ENCODE measurements around the gene TAOK3.

TAOK3 gene

DNA sequence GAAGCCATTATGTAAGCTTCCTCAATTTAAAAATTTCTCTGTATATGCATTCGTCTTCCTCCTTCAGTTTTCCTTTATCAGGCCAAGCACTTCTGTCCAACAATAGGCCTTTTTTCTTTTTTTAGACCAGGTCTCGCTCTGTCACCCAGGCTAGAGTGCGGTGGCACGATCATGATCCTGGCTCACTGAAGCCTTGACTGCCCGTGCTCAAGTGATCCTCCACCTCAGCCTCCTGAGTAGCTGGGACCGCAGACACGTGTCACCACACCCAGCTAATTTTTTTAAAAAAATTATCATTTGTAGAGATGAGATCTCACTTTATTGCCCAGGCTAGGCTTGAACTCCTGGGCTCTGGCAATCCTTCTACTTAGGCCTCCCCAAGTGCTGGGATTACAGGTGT is 25.8 kb downstream of the TAOK3 start:
- Histone ChIP-seq H3K36me3 (ENCODE audit: insufficient read depth, low read length) (peaks cover 3% of the 10 kb centered on the region; the same call in 1 of the 2 replicates), H3K4me3 (ENCODE audit: low read length, poor library complexity, severe bottlenecking) (no peak overlapping the region), H3K4me1 (ENCODE audit: insufficient read depth, low read length, poor library complexity, severe bottlenecking) (peaks cover 55% of the 10 kb centered on the region), H3K9me3 (ENCODE audit: insufficient read depth, low read depth, low read length) (no peaks in the 10 kb centered on the region), H2AFZ (ENCODE audit: low read length) (no peak overlapping the region), H3F3A (ENCODE audit: low read depth) (no peaks in the 10 kb centered on the region; the same call in 1 of the 2 replicates), H3K9ac (ENCODE audit: low read depth, low read length, poor library complexity, severe bottlenecking) (no peak overlapping the region), H4K20me1 (ENCODE audit: insufficient read depth, low read length, poor library complexity, severe bottlenecking) (peaks cover 80% of the 10 kb centered on the region), H3K79me2 (ENCODE audit: insufficient read depth, low read length) (peaks cover 97% of the 10 kb centered on the region), H3K27me3 (ENCODE audit: insufficient read depth, low read length, poor library complexity, severe bottlenecking) (no peaks in the 10 kb centered on the region), H3K9me2 (replicated peaks; ENCODE audit: low read depth, low read length) (no peaks in the 10 kb centered on the region), H3K4me2 (ENCODE audit: low read depth, low read length, poor library complexity, severe bottlenecking) (peak overlapping the region; percentile 36)
- TF ChIP-seq, protein P1, sequence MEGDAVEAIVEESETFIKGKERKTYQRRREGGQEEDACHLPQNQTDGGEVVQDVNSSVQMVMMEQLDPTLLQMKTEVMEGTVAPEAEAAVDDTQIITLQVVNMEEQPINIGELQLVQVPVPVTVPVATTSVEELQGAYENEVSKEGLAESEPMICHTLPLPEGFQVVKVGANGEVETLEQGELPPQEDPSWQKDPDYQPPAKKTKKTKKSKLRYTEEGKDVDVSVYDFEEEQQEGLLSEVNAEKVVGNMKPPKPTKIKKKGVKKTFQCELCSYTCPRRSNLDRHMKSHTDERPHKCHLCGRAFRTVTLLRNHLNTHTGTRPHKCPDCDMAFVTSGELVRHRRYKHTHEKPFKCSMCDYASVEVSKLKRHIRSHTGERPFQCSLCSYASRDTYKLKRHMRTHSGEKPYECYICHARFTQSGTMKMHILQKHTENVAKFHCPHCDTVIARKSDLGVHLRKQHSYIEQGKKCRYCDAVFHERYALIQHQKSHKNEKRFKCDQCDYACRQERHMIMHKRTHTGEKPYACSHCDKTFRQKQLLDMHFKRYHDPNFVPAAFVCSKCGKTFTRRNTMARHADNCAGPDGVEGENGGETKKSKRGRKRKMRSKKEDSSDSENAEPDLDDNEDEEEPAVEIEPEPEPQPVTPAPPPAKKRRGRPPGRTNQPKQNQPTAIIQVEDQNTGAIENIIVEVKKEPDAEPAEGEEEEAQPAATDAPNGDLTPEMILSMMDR (conservative IDR thresholded peaks at IDR 0.05; ENCODE audit: low read length), result no peak
- TF ChIP-seq EZH2phosphoT487 (IDR thresholded peaks at IDR 0.05; ENCODE audit: borderline replicate concordance), result no peak

DNA sequence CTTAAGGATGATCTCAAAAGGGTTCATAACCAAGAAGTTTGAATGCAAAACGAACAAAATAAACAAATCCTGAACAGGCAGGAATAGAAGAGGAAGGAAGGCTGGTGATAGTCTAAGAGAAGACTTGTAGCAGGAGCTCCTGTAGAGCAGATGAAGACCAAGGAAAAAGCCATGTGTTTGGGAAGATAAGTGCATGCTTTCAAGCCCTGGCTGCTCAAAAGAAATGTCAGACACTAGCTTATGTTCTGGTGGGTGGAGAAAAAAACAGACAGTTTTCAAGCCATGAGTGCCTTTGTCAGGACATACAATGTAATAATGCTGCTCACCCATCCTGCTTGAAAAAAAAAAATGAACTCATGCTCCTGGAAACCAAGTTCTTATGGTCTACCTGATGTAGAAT is 27.4 kb downstream of the TAOK3 start:
- Histone ChIP-seq H3K4me1 (ENCODE audit: insufficient read depth, low read length, poor library complexity, severe bottlenecking) (peaks cover 57% of the 10 kb centered on the region), H3F3A (ENCODE audit: low read depth) (no peaks in the 10 kb centered on the region; the same call in 1 of the 2 replicates), H3K4me2 (ENCODE audit: low read depth, low read length, poor library complexity, severe bottlenecking) (peak overlapping the region; percentile 36), H2AFZ (ENCODE audit: low read length) (no peak overlapping the region), H3K4me3 (ENCODE audit: low read length, poor library complexity, severe bottlenecking) (no peak overlapping the region), H3K27me3 (ENCODE audit: insufficient read depth, low read length, poor library complexity, severe bottlenecking) (no peaks in the 10 kb centered on the region), H3K9me2 (replicated peaks; ENCODE audit: low read depth, low read length) (no peaks in the 10 kb centered on the region), H3K79me2 (ENCODE audit: insufficient read depth, low read length) (peaks cover 99% of the 10 kb centered on the region), H3K36me3 (ENCODE audit: insufficient read depth, low read length) (peaks cover 3% of the 10 kb centered on the region; the same call in 1 of the 2 replicates), H3K9me3 (ENCODE audit: insufficient read depth, low read depth, low read length) (no peaks in the 10 kb centered on the region), H3K9ac (ENCODE audit: low read depth, low read length, poor library complexity, severe bottlenecking) (peak overlapping the region; percentile 29), H4K20me1 (ENCODE audit: insufficient read depth, low read length, poor library complexity, severe bottlenecking) (peaks cover 83% of the 10 kb centered on the region)
- no peak for TF ChIP-seq EZH2phosphoT487 (IDR thresholded peaks at IDR 0.05; ENCODE audit: borderline replicate concordance)

DNA sequence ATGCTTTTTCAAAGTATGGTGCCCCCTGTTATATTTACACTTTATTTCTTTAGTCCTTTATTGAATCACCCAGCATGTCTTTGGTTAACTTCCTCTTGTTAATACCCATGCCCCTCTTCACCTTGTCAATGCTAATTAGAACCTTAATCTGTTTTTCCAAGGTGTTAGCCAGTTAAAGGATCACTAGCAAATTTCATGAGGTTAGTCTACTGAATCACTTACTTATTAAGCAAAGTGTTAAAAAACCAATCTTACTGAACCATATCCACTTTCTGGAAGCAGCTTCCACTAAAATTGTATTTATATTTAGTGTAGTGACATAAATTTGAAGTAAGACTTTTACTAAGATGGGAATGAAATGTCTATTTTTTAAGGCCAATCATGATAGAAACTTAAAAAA is 27.9 kb downstream of the TAOK3 start:
- Histone ChIP-seq H3K27me3 (ENCODE audit: insufficient read depth, low read length, poor library complexity, severe bottlenecking) (no peaks in the 10 kb centered on the region), H3K4me2 (ENCODE audit: low read depth, low read length, poor library complexity, severe bottlenecking) (peak overlapping the region; percentile 36), H3K9ac (ENCODE audit: low read depth, low read length, poor library complexity, severe bottlenecking) (no peak overlapping the region), H2AFZ (ENCODE audit: low read length) (no peak overlapping the region), H3K4me1 (ENCODE audit: insufficient read depth, low read length, poor library complexity, severe bottlenecking) (peaks cover 57% of the 10 kb centered on the region), H3F3A (ENCODE audit: low read depth) (no peaks in the 10 kb centered on the region; the same call in 1 of the 2 replicates), H3K4me3 (ENCODE audit: low read length, poor library complexity, severe bottlenecking) (no peak overlapping the region), H3K36me3 (ENCODE audit: insufficient read depth, low read length) (peaks cover 3% of the 10 kb centered on the region; the same call in 1 of the 2 replicates), H3K9me3 (ENCODE audit: insufficient read depth, low read depth, low read length) (no peaks in the 10 kb centered on the region), H4K20me1 (ENCODE audit: insufficient read depth, low read length, poor library complexity, severe bottlenecking) (peaks cover 81% of the 10 kb centered on the region), H3K79me2 (ENCODE audit: insufficient read depth, low read length) (peaks cover 99% of the 10 kb centered on the region), H3K9me2 (replicated peaks; ENCODE audit: low read depth, low read length) (no peaks in the 10 kb centered on the region)
- TF ChIP-seq, protein P1 (conservative IDR thresholded peaks at IDR 0.05; ENCODE audit: low read length), result no peak
- TF ChIP-seq EZH2phosphoT487 (IDR thresholded peaks at IDR 0.05; ENCODE audit: borderline replicate concordance), result no peak

DNA sequence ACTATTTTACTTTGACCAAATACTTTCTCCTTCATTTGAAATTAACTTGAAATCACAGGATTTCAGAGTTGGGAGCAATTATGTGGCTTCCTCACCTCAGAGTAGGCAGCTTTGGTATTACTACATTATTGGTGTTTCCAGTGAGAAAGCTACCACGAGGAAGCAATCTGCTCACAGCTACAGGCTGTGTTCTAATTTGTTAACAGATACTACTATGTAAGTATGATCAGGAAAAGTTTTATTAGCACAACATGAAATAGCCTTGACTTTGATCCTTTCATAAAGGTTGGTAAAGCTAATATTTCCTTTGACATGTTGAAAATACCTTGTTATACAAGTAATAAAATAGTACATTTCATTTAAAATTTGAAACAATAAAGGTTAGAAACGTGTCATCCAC is 30.6 kb downstream of the TAOK3 start:
- H3K27me3 ChIP-seq (ENCODE audit: insufficient read depth, low read length, poor library complexity, severe bottlenecking), result no peaks in the 10 kb centered on the region
- H3K4me1 ChIP-seq (ENCODE audit: insufficient read depth, low read length, poor library complexity, severe bottlenecking), result peaks cover 57% of the 10 kb centered on the region
- H3K36me3 ChIP-seq (ENCODE audit: insufficient read depth, low read length), result 0 out of 2 replicates have a peak, but pooled peaks cover 8% of the 10 kb centered on the region
- H3K9me3 ChIP-seq (ENCODE audit: insufficient read depth, low read depth, low read length), result no peaks in the 10 kb centered on the region
- H3K9me2 ChIP-seq (replicated peaks; ENCODE audit: low read depth, low read length), result no peaks in the 10 kb centered on the region
- H2AFZ ChIP-seq (ENCODE audit: low read length), result no peak overlapping the region
- peaks cover 66% of the 10 kb centered on the region for H4K20me1 ChIP-seq (ENCODE audit: insufficient read depth, low read length, poor library complexity, severe bottlenecking)
- TF ChIP-seq EZH2phosphoT487 (IDR thresholded peaks at IDR 0.05; ENCODE audit: borderline replicate concordance), result no peak
- TF ChIP-seq, protein P1 (conservative IDR thresholded peaks at IDR 0.05; ENCODE audit: low read length), result no peak
- no peak overlapping the region for H3K4me3 ChIP-seq (ENCODE audit: low read length, poor library complexity, severe bottlenecking)
- no peaks in the 10 kb centered on the region for H3F3A ChIP-seq (ENCODE audit: low read depth)
- peak overlapping the region; percentile 26 for H3K9ac ChIP-seq (ENCODE audit: low read depth, low read length, poor library complexity, severe bottlenecking)
- peak overlapping the region; percentile 8 for H3K4me2 ChIP-seq (ENCODE audit: low read depth, low read length, poor library complexity, severe bottlenecking)
- H3K79me2 ChIP-seq (ENCODE audit: insufficient read depth, low read length), result peaks cover 99% of the 10 kb centered on the region

Data from Loucy (cell line).